ENCODE results near the gene ZDHHC9. TPM values are rescaled to one million over a fixed set of nuclear protein-coding genes. Genes with fewer than 3 reads are reported as not detected.

The ZDHHC9 gene
- total and polyA plus RNA-seq, 4 donors = 17.4 to 74.6 (median 40.6) TPM

DNA sequence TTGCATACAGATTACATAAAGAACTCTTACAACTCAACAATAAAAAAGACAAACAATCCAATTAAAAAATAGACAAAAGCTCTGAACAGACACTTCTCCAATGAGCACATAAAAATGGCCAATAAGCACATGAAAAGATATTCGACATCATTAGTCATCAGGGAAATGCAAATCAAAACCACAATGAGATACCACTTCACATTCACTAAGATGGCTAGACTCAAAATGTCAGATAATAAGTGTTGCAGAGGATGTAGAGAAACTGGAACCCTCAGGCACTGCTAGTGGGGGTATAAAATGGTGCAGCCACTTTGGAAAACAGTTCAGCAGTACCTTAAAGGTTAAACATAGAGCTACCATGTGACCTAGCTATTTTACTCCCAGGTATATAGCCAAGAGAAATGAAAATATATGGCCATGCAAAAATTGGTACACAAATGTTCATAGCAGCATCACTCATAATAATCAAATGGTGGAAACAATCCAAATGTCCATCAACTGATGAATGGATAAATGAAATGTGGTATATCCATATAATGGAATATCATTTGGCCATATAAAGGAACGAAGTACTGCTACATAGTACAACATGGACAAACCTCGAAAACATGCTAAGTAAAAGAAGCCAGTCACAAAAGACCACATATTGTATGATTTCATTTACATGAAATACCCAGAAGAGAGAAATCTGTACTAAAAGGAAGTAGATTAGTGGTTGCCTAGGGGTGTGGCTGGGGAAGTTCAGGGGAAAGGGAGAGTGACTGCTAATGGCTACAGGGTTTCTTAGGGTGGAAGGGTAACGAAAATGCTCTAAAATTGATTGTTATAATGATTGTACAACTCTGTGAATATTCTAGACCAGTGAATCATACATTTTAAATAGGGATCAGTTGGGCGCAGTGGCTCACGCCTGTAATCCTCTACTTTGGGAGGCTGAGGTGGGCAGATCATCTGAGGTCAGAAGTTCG, 34.6 kb downstream of the ZDHHC9 start:
- DNase-seq = no peak
- H3K9me3 ChIP-seq (ENCODE audit: control insufficient read depth in 4 of 4, insufficient read depth in 3 of 4, low read length in 3 of 4) = peaks cover 0 to 4% (median 0%) of the 10 kb centered on the region in 4 donors
- peaks cover 4 to 11% (median 9%) of the 10 kb centered on the region in 4 donors for H3K36me3 ChIP-seq (ENCODE audit: control insufficient read depth in 4 of 4, insufficient read depth in 4 of 4, low read length in 4 of 4)
- 71 to 80% methylated on average over 7 of the region's 7 CpGs for WGBS, 2 donors
- no peak overlapping the region for H3K9ac ChIP-seq (ENCODE audit: insufficient read depth in 1 of 2, low read length in 2 of 2)
- H3K4me1 ChIP-seq (ENCODE audit: control insufficient read depth in 5 of 5, insufficient read depth in 5 of 5, low read length in 5 of 5) = no peaks in the 10 kb centered on the region
- peaks cover 0 to 2% (median 0%) of the 10 kb centered on the region in 3 donors for H3K27me3 ChIP-seq (ENCODE audit: control insufficient read depth in 3 of 3, insufficient read depth in 3 of 3, low read length in 2 of 3)
- no peak overlapping the region for H3K27ac ChIP-seq (ENCODE audit: low read depth in 1 of 2, low read length in 1 of 2)
- H3K4me3 ChIP-seq = no peak overlapping the region
- TF ChIP-seq, protein P1, sequence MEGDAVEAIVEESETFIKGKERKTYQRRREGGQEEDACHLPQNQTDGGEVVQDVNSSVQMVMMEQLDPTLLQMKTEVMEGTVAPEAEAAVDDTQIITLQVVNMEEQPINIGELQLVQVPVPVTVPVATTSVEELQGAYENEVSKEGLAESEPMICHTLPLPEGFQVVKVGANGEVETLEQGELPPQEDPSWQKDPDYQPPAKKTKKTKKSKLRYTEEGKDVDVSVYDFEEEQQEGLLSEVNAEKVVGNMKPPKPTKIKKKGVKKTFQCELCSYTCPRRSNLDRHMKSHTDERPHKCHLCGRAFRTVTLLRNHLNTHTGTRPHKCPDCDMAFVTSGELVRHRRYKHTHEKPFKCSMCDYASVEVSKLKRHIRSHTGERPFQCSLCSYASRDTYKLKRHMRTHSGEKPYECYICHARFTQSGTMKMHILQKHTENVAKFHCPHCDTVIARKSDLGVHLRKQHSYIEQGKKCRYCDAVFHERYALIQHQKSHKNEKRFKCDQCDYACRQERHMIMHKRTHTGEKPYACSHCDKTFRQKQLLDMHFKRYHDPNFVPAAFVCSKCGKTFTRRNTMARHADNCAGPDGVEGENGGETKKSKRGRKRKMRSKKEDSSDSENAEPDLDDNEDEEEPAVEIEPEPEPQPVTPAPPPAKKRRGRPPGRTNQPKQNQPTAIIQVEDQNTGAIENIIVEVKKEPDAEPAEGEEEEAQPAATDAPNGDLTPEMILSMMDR (IDR thresholded peaks at IDR 0.05; ENCODE audit: control extremely low read depth, extremely low read depth) = no peak
- no peak for ATAC-seq (ENCODE audit: insufficient read depth, low FRiP score)

DNA sequence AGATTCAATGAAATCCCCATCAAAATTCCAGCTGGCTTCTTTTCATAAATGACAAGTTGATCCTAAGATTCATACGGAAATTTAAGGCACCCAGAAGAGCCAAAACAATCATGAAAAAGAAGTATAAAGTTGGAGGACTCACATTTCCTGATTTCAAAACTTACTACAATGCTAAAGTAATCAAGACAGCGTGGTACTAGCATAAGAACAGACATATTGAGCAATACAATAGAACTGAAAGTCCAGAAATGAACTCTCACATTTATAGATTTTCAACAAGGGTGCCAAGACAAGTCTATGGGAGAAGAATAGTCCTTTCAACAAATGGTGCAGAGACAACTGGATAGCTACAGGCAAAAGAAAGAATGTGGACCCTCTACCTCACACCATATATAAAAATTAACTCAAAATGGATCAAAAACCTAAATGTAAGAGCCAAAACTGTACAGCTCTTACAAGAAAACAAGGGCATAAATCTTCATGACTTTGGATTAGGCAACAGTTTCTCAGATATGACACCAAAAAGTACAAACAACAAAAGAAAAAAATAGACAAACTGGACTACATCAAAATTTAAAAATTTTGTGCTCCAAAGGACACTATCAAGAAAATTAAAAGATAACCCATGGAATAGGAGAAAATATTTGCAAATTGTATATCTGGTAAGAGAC, 35.4 kb downstream of the ZDHHC9 start:
- H3K36me3 ChIP-seq (ENCODE audit: control insufficient read depth in 4 of 4, insufficient read depth in 4 of 4, low read length in 4 of 4) = peaks cover 4 to 11% (median 8%) of the 10 kb centered on the region in 4 donors
- H3K9me3 ChIP-seq (ENCODE audit: control insufficient read depth in 4 of 4, insufficient read depth in 3 of 4, low read length in 3 of 4) = peaks cover 0 to 2% (median 0%) of the 10 kb centered on the region in 4 donors
- DNase-seq (no peak), ATAC-seq (ENCODE audit: insufficient read depth, low FRiP score) (no peak)
- WGBS, 2 donors = 16 to 32% methylated on average over 2 of the region's 2 CpGs
- TF ChIP-seq, protein P1 (IDR thresholded peaks at IDR 0.05; ENCODE audit: control extremely low read depth, extremely low read depth) = no peak
- H3K4me1 ChIP-seq (ENCODE audit: control insufficient read depth in 5 of 5, insufficient read depth in 5 of 5, low read length in 5 of 5) = no peaks in the 10 kb centered on the region
- no peak overlapping the region for H3K27ac ChIP-seq (ENCODE audit: low read depth in 1 of 2, low read length in 1 of 2)
- no peak overlapping the region for H3K4me3 ChIP-seq
- H3K27me3 ChIP-seq (ENCODE audit: control insufficient read depth in 3 of 3, insufficient read depth in 3 of 3, low read length in 2 of 3) = peaks cover 0 to 2% (median 0%) of the 10 kb centered on the region in 3 donors
- no peak overlapping the region for H3K9ac ChIP-seq (ENCODE audit: insufficient read depth in 1 of 2, low read length in 2 of 2)

DNA sequence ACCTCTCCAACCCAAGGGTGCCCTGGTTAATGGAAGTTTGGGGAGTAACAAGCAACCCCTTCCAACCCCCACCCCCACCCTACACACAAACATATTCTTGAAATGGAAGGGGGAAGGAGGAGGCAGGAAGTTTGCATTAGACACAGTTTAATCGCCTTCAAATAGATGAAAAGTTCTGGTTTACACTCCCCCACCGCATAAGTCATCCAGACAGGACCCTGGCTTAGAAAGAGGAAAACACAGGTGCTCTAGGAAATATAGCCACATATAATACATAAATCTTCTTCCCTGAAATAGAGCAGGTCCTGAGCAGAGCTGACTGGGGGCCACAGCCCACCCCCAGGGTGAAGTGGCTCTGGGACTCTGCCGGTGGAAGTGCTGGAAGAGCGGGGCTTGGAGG, 38.9 kb downstream of the ZDHHC9 start:
- H3K9ac ChIP-seq (ENCODE audit: insufficient read depth in 1 of 2, low read length in 2 of 2) = no peak overlapping the region
- no peak overlapping the region for H3K4me3 ChIP-seq
- H3K36me3 ChIP-seq (ENCODE audit: control insufficient read depth in 4 of 4, insufficient read depth in 4 of 4, low read length in 4 of 4) = peaks cover 2 to 6% (median 4%) of the 10 kb centered on the region in 4 donors
- H3K4me1 ChIP-seq (ENCODE audit: control insufficient read depth in 5 of 5, insufficient read depth in 5 of 5, low read length in 5 of 5) = no peaks in the 10 kb centered on the region
- no peak overlapping the region for H3K27ac ChIP-seq (ENCODE audit: low read depth in 1 of 2, low read length in 1 of 2)
- DNase-seq (no peak), ATAC-seq (ENCODE audit: insufficient read depth, low FRiP score) (no peak)
- peaks cover 0 to 2% (median 0%) of the 10 kb centered on the region in 4 donors for H3K9me3 ChIP-seq (ENCODE audit: control insufficient read depth in 4 of 4, insufficient read depth in 3 of 4, low read length in 3 of 4)
- 45 to 75% methylated on average over 4 of the region's 4 CpGs for WGBS, 2 donors
- H3K27me3 ChIP-seq (ENCODE audit: control insufficient read depth in 3 of 3, insufficient read depth in 3 of 3, low read length in 2 of 3) = peaks cover 0 to 2% (median 0%) of the 10 kb centered on the region in 3 donors
- TF ChIP-seq, protein P1 (IDR thresholded peaks at IDR 0.05; ENCODE audit: control extremely low read depth, extremely low read depth) = no peak
